HFF-Myc (cell line): ENCODE measurements around the gene SYN1.

Experiments
- DNase-seq: peaks from one replicate; pipeline ENCODE4 v3.0.0-alpha.2; 2011; ENCODE audit warnings: low read depth; ENCODE audit errors: extremely low read depth
- H3K4me3 ChIP-seq: replicated peaks from 2 replicates; pipeline ENCODE4 v1.5.1; 2011; ENCODE audit warnings: low read depth, mild to moderate bottlenecking, control low read depth, low read length
- TF ChIP-seq, protein P1 (sequence below): IDR thresholded peaks from 2 replicates; pipeline ENCODE4 v1.5.1; 2012; ENCODE audit warnings: mild to moderate bottlenecking, low read depth, low read length, control low read depth; ENCODE audit errors: missing control alignments

SYN1 gene

DNA sequence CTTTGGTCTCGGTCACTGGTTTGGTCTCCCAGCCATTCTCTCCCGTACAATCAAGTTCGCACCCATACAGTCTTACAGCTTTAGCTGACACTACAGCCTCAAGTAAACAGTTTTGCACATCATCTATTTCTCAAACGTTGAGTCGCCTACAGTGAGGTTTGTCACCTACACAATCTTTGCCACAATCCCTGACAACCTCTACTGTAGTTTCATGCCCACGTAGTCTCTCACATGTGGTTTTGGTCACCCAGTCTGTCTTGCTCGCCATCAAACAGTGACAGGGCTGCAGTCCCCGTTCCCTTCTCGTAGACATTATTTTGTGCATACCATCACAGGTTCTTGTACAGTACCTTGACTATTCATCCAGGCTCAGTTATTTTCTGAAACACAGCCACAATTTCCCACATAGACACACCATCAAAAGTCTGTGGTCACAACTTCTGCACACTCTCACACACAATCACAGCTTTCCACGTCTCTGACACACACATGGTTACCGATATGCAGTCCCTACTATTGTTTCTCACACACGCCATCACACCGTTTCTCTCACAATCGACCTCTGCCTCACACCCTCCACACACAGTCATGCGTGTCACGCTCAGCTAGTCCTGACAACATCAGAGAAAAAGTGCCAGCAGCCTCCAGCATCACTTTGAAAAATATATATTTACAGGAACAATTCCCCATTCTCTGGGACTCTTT, 15.4 kb upstream of the SYN1 start:
- TF ChIP-seq, protein P1, sequence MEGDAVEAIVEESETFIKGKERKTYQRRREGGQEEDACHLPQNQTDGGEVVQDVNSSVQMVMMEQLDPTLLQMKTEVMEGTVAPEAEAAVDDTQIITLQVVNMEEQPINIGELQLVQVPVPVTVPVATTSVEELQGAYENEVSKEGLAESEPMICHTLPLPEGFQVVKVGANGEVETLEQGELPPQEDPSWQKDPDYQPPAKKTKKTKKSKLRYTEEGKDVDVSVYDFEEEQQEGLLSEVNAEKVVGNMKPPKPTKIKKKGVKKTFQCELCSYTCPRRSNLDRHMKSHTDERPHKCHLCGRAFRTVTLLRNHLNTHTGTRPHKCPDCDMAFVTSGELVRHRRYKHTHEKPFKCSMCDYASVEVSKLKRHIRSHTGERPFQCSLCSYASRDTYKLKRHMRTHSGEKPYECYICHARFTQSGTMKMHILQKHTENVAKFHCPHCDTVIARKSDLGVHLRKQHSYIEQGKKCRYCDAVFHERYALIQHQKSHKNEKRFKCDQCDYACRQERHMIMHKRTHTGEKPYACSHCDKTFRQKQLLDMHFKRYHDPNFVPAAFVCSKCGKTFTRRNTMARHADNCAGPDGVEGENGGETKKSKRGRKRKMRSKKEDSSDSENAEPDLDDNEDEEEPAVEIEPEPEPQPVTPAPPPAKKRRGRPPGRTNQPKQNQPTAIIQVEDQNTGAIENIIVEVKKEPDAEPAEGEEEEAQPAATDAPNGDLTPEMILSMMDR = no peak
- H3K4me3 ChIP-seq = no peak overlapping the region
- no peak for DNase-seq

DNA sequence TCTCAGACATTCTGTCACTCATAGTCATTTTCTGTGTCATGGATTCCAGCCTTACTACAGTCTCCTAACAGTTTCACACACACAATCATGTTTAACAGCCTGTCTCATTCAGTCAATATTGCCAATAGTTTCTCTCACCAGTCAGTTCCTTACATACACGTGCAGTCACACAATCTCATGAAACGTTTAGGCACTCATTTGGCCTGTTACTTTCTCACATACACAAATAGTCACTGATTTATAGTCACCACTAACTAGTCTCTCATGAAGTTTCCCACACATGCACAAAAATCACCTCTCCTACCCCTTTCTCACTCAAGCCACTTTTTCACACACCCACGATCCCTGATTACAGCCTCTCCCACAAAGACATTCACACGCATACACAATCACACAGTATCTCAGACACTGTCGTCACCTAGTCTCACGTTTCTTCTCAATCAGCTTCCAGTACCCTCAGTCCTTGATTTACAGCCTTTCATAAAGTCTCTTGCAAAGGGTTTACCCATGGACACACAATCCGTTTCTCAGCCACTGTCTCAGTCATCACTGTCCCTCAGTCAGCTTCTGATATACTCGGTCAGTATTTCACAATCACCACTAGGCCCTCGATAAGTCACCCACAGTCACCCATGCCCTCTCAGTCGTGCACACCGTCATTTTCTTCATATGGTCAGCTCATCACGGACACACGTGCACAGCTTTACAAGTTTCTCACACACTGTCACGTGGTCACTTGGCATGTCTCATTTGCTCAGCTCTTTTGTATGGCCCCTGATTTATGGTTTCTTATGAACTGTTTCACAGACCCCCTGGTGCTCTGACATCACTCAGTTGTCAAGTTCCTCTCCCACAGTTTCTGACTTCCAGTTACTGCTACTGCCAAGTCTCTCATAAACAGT, 14.3 kb upstream of the SYN1 start:
- no peak overlapping the region for H3K4me3 ChIP-seq
- TF ChIP-seq, protein P1 = no peak
- no peak for DNase-seq

DNA sequence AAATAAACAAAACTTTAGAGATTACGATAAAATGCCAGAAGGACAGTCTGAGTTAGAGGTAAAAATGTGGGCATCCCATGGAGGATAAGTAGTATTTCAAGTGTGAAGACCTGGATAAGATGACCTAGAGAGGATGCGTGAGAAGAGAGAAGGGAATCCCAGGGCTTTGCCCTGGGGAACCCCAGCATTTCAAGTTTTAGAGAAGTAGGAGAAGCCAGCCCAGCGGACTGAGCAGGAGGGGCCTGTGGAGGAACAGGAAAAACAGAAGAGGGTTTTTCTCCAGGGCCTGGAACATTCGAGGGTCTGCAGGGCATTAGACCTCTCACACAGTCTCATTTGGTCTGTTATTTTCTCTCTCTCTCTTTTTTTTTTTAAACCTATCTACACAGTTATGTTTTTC, 13.0 kb upstream of the SYN1 start:
- no peak overlapping the region for H3K4me3 ChIP-seq
- no peak for DNase-seq
- TF ChIP-seq, protein P1 = no peak

DNA sequence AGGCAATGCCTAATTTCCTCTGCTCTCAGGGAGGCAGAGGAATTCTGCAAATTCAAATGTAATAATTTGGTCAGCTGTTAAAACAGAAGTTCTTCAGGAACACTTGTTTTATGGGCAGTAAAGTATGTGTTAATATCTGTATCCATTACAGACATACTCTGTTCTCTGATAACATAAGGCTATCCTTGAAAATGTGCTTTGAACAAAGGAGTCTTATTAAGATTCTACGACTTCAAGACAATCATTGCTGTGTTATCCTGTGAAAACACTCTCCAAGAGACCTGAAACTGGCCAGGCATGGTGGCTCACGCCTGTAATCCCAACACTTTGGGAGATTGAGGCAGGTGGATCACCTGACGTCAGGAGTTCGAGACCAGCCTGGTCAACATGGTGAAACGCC, 12.0 kb upstream of the SYN1 start:
- DNase-seq = no peak
- TF ChIP-seq, protein P1 = no peak
- no peak overlapping the region for H3K4me3 ChIP-seq

DNA sequence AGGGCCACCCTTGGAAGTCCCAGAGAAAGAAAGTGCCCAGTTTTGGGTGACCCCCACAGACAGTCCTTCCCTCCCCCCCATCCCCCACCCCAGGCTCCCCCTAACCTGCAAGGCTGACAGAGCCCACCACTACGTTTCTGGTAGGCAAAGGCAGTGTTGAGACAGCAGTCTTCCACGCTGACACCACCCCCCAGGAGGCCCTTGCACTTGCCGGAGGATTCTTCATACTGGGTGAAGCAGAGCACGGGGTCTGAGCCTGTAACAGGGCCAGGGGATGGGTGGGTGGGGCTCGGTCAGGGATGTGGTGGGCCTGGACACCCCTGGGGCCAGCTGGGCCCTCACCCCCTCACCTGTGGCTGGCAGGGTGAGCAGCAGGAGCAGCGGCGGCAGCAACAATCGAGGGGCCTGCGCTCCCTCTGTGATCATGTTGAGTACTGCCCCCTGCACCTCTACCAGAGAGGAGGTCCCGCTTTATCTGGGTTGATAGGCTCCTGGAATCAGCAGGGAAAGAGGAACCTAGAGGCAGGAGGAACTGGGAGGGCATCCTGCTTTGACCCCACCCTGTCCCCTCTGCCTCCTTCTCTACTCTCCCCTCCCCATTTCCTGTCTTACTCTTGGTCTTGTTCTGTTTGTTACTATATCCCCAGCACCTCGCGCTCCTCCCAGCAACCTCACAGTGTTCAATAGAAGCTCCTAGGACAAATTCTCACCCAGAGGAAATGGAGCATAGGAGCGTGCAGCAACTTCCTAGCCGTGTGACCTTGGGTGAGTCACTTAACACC, 10.0 kb upstream of the SYN1 start, which contains the start of gene CFP:
Gene CFP (minus strand): TSS at position 512 of the 782 bp plus-strand sequence. CDS start 86 bp downstream, at position 426.
- no peak within 1 kb of the TSS for H3K4me3 ChIP-seq
- TF ChIP-seq, protein P1 = no peak
- no peak for DNase-seq

DNA sequence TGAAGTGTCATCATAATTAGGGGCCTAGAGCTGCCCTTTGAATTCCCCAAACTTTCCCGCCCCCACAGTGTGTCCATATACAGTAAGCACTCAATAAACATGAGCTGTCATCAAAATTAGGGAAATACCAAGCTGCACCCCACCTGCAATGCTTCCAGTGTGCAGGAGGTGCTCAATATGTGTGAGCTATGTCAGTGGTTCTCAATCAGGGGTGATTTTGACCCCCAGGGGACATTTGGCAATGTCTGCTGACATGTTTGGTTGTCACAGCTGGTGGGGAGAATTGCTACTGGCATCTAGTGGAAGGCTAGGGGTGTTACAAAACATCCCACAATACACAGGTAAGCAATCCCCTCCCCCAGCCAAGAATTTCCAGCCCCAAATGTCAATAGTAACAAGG, 9.3 kb upstream of the SYN1 start:
- TF ChIP-seq, protein P1 = peak; percentile 4
- DNase-seq = no peak
- H3K4me3 ChIP-seq = no peak overlapping the region
